GM19397 (cell line): ENCODE data around the gene SLIT3.

Experiments
- ATAC-seq: cut with Tn5 transposase; IDR thresholded peaks from one replicate; pipeline ENCODE4 v1.9.1; 2021; ENCODE audit warnings: mild to moderate bottlenecking, moderate library complexity; ENCODE audit not compliant: unreplicated experiment

SLIT3 gene

GRCh38 chr5:169299663-169300467 lies 1.1 kb downstream of the SLIT3 start:
- no peak for ATAC-seq

GRCh38 chr5:169299191-169299662 lies 1.7 kb downstream of the SLIT3 start:
- no peak for ATAC-seq

DNA sequence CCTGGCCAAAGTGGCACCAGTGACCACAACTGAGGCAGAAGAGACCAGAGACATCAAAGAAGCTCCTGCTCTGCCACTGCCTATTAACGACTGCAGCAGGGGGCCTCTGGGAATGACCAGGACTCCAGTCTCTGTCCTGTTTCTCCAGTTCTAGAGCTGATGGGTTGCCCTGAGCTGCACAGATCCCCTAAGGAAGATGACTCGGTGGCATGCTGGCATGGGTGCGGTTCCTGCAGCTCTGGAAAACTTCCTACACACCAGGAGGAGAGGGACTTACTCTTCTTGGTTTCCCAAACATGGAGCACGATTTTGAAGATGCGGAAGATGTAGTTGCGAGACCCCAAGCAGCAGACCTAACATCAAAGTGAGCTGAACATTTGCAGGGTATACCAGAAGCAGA lies 2.7 kb downstream of the SLIT3 start:
- ATAC-seq, result no peak

DNA sequence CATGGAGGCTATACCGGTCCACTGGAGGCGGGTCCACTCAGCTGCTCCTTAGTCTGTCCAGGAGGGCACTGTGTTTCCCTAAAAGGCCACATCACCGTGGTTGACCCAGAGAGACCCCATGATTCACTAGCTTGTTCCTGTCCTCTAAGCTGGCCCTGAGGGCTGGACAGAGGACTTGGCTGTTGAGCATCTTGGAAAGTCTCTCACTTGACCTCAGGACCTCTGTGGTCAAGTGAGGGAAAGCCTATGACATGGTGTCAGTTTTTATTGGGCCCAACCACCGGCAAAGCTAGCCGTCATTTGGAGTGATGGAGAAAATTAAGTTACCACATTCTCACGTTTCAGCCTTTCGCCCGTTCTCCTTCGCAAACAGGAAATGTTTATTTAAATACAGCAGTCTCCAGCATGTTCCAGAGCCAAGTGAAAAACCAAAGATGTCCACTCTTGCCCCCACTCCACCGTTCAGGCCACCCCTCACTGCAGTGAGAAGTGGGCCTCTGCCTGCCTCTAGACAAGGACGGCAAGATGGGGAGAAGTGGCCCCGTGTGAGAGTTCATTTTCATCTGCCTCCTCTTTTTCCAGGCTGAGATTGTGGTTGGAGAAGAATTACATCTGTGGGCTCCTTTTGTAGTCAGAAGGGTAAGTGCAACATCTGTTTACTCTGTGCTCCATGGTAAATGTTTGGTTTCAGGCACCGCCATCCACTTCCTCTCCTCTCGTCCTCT lies 4.4 kb downstream of the SLIT3 start:
- ATAC-seq, result no peak

DNA sequence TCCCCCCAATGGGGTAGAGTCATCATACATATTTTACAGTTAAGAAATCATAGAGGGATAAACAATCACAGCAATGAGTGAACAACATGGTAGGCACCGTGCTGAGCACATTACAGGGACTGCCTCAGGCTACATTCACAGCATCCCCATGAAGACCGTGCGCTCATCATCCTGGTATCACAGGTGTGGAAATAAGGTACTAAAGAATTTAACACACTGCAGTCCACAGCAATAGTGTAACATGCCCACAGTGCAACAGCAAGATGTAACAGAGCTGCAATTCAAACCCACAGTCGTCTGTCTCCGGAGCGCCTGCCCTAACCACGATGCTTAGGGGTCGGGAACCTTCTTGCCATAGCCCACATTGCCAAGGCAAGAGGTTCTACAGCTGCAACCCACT lies 5.6 kb downstream of the SLIT3 start:
- no peak for ATAC-seq

DNA sequence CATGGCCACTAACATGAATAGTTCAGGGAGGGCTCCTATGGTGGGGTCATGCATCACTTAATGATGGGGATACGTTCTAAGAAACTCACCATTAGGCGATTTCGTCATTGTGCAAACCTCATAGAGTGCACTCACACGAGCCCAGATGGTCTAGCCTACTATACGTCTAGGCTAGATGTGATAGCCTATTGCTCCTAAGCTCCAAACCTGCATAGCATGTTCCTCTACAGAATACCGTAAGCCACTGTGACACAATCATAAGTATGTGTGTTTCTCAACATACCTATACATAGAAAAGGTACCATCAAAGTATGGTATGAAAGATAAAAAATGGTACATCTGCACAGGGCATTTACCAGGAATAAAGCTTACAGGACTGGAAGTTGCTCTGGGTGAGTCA lies 6.3 kb downstream of the SLIT3 start:
- ATAC-seq, result no peak

- no peak for ATAC-seq
Observed at GRCh38 chr5:169291877-169292276, 9.1 kb downstream of the SLIT3 start.

DNA sequence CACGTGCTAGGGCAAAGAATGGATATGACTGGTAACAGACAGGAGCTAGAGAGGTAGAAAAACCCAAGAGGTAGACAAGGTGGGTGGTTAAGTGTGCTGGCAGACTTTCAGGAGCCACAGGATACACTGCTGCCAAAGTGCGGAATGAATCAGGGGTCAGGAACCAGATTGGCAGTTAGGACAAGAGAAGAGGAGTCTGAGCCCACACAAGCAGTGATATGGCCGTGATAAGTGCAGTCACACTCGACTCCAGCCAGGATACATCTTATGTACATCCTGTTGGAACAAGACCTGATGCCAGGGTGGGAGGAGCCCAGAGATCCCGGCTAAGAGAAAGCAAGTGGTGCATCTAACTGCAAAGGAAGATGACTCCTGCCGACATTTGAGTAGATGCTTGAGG lies 10.0 kb downstream of the SLIT3 start:
- ATAC-seq, result no peak

DNA sequence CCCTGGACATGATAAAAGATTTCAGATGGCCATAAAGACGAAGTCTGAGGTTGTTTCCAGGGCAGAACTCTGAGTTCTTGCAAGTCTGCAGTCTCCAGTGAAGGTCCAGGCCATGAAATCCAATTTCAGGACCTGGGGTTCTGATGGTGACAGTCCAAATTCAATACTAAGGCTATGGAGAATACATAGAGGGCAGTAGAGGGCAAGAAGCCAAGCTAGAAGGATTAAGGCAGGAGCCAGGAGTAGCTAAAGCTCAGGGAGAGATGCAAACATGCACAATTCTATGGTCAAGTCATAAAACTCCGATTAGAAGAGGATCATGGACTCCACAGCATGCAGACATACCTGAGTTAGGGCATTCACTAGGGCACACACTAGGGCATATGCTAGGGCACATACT lies 11.4 kb downstream of the SLIT3 start:
- ATAC-seq, result no peak

GRCh38 chr5:169288066-169288930 lies 12.6 kb downstream of the SLIT3 start:
- no peak for ATAC-seq

GRCh38 chr5:169287529-169287928 lies 13.4 kb downstream of the SLIT3 start:
- ATAC-seq, result no peak

- no peak for ATAC-seq
Observed at GRCh38 chr5:169286572-169287300, 14.2 kb downstream of the SLIT3 start.

DNA sequence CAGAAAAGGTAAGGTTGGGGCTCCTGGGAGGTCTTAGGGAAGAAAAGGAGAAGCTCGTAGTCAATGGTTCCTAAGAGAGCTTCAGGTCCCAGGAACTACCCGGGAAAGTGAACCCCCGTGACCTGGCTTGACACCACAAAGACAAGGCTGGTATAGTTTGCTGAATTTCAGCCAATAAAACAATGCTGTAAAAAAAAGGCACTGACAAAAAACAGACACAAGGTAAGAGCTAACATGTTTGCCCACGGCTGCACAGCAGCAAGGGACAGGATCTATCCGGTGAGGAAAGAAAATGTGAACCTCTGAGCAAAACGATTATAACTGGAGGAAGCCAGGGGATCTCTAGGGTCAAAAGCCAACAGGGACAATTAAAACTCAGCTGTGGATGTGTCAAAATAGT lies 17.1 kb downstream of the SLIT3 start:
- no peak for ATAC-seq

DNA sequence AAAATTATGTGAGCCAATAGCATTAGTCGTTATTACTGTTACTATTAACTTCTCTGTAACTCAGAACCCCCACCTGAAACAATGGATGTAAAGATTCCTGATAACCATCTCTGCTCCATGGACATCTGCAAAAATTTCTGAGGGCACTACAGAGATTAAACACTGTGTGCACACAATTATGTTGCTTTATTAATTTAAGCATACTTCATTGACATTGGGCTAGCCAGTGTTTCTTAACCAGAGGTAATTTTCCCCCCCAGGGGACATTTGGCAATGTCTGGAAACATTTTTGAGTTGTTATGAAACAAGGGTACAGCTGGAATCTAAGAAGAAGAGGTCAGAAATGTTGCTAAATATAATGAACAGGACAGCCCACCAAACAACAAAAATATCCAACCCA lies 19.3 kb downstream of the SLIT3 start:
- no peak for ATAC-seq

- ATAC-seq, result no peak
Observed at GRCh38 chr5:169280696-169281095, 20.2 kb downstream of the SLIT3 start.

- ATAC-seq, result no peak
Observed at GRCh38 chr5:169280286-169280685, 20.7 kb downstream of the SLIT3 start.

DNA sequence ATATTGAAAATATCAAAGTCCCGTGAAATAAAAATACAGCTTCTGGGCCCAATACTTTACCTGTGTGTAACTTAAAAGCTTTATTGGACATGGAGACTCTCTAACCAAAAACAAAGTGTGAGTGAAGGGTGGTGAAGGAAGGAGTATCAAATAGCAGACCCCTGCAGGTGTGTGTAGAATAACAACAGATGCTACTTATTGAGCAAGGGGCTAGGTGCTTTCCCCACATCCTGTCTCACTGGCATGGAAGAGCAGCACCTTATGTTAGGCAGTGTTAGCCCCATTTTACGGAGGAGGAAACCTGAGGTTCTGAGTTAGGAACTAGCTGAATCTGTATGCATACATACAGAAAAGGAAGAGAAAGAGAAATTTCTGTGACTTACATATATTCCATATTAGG lies 21.8 kb downstream of the SLIT3 start:
- ATAC-seq, result no peak

GRCh38 chr5:169273881-169274280 lies 27.1 kb downstream of the SLIT3 start:
- no peak for ATAC-seq

- ATAC-seq, result no peak
Observed at GRCh38 chr5:169273451-169273850, 27.5 kb downstream of the SLIT3 start.

GRCh38 chr5:169272731-169273427 lies 28.1 kb downstream of the SLIT3 start:
- ATAC-seq, result no peak
